ENCODE measurements around the gene EID2B. TPM values are rescaled to one million over a fixed set of nuclear protein-coding genes. Genes with fewer than 3 reads are reported as not detected.

The EID2B gene
- total RNA-seq, 4 donors from 2014 or later: 3.0 to 6.4 (median 6.1) TPM

DNA sequence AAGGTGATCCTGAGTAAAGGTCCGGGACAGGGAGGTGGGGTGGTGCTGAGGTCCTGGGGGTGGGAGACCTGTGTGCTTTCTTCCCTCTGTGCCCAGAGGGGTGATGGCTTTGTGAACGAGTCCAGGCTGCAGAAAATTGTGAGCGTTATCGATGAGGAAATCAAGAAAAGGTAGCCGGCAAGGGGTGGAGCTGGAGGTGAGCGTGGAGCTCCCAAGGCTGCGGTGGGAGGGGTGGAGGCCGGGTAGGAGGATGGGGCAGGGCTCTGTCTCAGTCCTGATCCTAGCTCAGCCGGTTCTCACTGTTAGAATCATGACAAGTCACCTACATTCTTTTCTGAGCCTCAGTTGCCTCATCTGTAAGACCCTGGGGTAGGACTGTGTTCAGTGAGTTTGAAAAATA is 13.7 kb downstream of the EID2B start:
- no peak overlapping the region for H3K4me3 ChIP-seq
- H3K27ac ChIP-seq (replicated peaks in 1 of 4): no peak overlapping the region
- peaks cover 10 to 19% (median 17%) of the 10 kb centered on the region in 4 donors for H3K4me1 ChIP-seq
- H3K27me3 ChIP-seq: peaks cover 0 to 37% (median 22%) of the 10 kb centered on the region in 4 donors
- WGBS: 68% methylated on average over 9 of the region's 9 CpGs
- no peak for TF ChIP-seq POLR2A (IDR thresholded peaks at IDR 0.05; ENCODE audit: low read depth)
- TF ChIP-seq, protein P1, sequence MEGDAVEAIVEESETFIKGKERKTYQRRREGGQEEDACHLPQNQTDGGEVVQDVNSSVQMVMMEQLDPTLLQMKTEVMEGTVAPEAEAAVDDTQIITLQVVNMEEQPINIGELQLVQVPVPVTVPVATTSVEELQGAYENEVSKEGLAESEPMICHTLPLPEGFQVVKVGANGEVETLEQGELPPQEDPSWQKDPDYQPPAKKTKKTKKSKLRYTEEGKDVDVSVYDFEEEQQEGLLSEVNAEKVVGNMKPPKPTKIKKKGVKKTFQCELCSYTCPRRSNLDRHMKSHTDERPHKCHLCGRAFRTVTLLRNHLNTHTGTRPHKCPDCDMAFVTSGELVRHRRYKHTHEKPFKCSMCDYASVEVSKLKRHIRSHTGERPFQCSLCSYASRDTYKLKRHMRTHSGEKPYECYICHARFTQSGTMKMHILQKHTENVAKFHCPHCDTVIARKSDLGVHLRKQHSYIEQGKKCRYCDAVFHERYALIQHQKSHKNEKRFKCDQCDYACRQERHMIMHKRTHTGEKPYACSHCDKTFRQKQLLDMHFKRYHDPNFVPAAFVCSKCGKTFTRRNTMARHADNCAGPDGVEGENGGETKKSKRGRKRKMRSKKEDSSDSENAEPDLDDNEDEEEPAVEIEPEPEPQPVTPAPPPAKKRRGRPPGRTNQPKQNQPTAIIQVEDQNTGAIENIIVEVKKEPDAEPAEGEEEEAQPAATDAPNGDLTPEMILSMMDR (IDR thresholded peaks at IDR 0.05): no peak
- no peak for TF ChIP-seq POLR2AphosphoS5 (IDR thresholded peaks at IDR 0.05)
- no peak for TF ChIP-seq EP300 (IDR thresholded peaks at IDR 0.05)
- H3K36me3 ChIP-seq: no peaks in the 10 kb centered on the region
- no peaks in the 10 kb centered on the region for H3K9me3 ChIP-seq
- no peak for DNase-seq (ENCODE audit: extremely low spot score)
- intact Hi-C loops (cut with DNase I): no loop called here

DNA sequence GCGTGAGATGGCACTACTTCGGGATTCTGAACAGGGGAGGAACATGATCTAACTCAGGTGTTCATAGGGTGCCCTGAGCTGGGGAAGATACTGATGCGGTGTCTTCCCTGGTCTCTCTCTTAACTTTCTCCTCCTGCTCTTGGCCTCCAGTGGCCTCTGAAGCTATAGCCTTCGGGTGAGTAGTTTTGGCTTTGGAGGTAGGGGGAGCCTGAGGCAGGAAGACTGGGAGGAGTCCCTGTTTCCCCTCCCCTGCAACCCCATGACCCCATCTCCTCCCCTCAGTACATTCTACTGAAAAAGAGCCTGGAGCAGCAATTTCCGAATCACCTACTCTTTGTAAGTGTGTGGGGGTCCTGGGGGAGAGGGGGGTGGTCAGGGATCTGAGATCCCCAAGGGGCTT is 14.2 kb downstream of the EID2B start:
- 63% methylated on average over 5 of the region's 5 CpGs for WGBS
- H3K36me3 ChIP-seq: no peaks in the 10 kb centered on the region
- H3K9me3 ChIP-seq: no peaks in the 10 kb centered on the region
- intact Hi-C loops (cut with DNase I): no loop called here
- H3K4me3 ChIP-seq: no peak overlapping the region
- H3K27ac ChIP-seq (replicated peaks in 1 of 4): no peak overlapping the region
- TF ChIP-seq POLR2AphosphoS5 (IDR thresholded peaks at IDR 0.05) (no peak), POLR2A (IDR thresholded peaks at IDR 0.05; ENCODE audit: low read depth) (no peak), EP300 (IDR thresholded peaks at IDR 0.05) (no peak)
- TF ChIP-seq, protein P1 (IDR thresholded peaks at IDR 0.05): no peak
- H3K27me3 ChIP-seq: peaks cover 0 to 42% (median 23%) of the 10 kb centered on the region in 4 donors
- no peak for DNase-seq (ENCODE audit: extremely low spot score)
- H3K4me1 ChIP-seq: peaks cover 10 to 19% (median 17%) of the 10 kb centered on the region in 4 donors

DNA sequence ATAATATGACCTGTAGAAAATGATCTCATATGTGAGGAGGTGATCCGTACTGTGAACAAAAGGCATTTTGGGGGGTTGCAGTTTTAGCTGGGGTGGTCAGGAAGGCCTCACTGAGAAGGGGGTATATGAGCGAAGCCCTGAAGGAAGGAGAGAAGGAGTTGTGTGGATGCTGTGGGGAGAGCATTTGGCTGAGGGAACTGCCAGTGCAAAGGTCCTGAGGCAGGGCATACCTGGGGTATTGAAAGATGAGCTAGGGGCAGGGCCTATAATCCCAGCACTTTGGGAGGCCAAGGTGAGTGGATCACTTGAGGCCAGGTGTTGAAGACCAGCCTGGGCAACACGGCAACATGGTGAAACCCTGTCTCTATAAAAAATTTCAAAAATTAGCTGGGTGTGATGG is 15.2 kb downstream of the EID2B start:
- intact Hi-C loops (cut with DNase I): no loop called here
- no peak for DNase-seq (ENCODE audit: extremely low spot score)
- no peaks in the 10 kb centered on the region for H3K9me3 ChIP-seq
- peaks cover 10 to 19% (median 17%) of the 10 kb centered on the region in 4 donors for H3K4me1 ChIP-seq
- H3K27ac ChIP-seq (replicated peaks in 1 of 4): no peak overlapping the region
- H3K4me3 ChIP-seq: no peak overlapping the region
- TF ChIP-seq POLR2A (IDR thresholded peaks at IDR 0.05; ENCODE audit: low read depth): no peak
- TF ChIP-seq EP300 (IDR thresholded peaks at IDR 0.05): no peak
- TF ChIP-seq, protein P1 (IDR thresholded peaks at IDR 0.05): no peak
- no peak for TF ChIP-seq POLR2AphosphoS5 (IDR thresholded peaks at IDR 0.05)
- 74% methylated on average over 3 of the region's 3 CpGs for WGBS
- H3K27me3 ChIP-seq: peaks cover 0 to 52% (median 26%) of the 10 kb centered on the region in 4 donors
- H3K36me3 ChIP-seq: no peaks in the 10 kb centered on the region

DNA sequence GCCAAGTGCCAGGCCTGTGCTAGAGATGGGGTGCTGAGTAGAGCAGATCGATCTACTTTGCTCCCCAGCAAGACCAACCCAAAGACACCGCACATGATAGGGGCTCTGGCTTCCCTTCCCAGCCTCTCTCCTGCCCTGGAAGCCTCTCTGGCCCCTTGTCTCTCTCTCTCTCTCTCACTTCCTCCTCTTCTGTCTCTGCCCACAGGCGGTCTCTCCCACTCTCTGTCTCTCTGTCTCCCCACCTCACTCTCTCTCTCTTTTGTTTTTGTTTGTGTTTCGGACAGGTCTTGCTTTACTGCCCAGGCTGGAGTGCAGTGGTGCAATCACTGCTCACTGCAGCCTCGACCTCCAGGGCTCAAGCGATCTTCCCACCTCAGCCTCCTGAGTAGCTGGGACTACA is 16.4 kb downstream of the EID2B start:
- Histone ChIP-seq H3K27me3 (peaks cover 0 to 64% (median 29%) of the 10 kb centered on the region in 4 donors), H3K36me3 (no peaks in the 10 kb centered on the region), H3K4me1 (peaks cover 10 to 19% (median 17%) of the 10 kb centered on the region in 4 donors), H3K27ac (replicated peaks in 1 of 4) (no peak overlapping the region), H3K4me3 (peak overlapping the region in 2 of 4 donors; percentile 48 to 59), H3K9me3 (no peaks in the 10 kb centered on the region)
- WGBS: 51% methylated on average over 6 of the region's 6 CpGs
- DNase-seq (ENCODE audit: extremely low spot score): no peak
- TF ChIP-seq POLR2AphosphoS5 (IDR thresholded peaks at IDR 0.05): no peak
- TF ChIP-seq, protein P1 (IDR thresholded peaks at IDR 0.05): no peak
- TF ChIP-seq POLR2A (IDR thresholded peaks at IDR 0.05; ENCODE audit: low read depth): no peak
- TF ChIP-seq EP300 (IDR thresholded peaks at IDR 0.05): no peak
- intact Hi-C loops (cut with DNase I): no loop called here

All from esophagus muscularis mucosa (tissue), 4 donors.